HG03135 (cell line): ENCODE results near the gene PGS1.

Source experiments
- ATAC-seq: cut with Tn5 transposase; IDR thresholded peaks from one replicate; pipeline ENCODE4 v1.9.1; 2021; ENCODE audit warnings: mild to moderate bottlenecking, moderate library complexity; ENCODE audit not compliant: unreplicated experiment

Gene PGS1

GRCh38 chr17:78469443-78469842 is 91.0 kb downstream of the PGS1 start:
- ATAC-seq, result no peak

- ATAC-seq, result no peak
These were observed 93.2 kb downstream of the PGS1 start for GRCh38 chr17:78471635-78472034.

GRCh38 chr17:78472035-78472905 is 93.8 kb downstream of the PGS1 start:
- peak; percentile 33 for ATAC-seq

- no peak for ATAC-seq
These were observed 95.6 kb downstream of the PGS1 start for GRCh38 chr17:78473951-78474613.
